GM19328 (cell line): ENCODE data around the gene PVALEF.
"Not testable (repeated sequence)": the region's sequence is repeated elsewhere in the genome, so short reads cannot be mapped to it uniquely, and the experiment has no call there.

Experiments used
- ATAC-seq: cut with Tn5 transposase; IDR thresholded peaks from one replicate; pipeline ENCODE4 v1.9.1; 2021; ENCODE audit warnings: mild to moderate bottlenecking, moderate library complexity; ENCODE audit not compliant: unreplicated experiment

PVALEF gene

DNA sequence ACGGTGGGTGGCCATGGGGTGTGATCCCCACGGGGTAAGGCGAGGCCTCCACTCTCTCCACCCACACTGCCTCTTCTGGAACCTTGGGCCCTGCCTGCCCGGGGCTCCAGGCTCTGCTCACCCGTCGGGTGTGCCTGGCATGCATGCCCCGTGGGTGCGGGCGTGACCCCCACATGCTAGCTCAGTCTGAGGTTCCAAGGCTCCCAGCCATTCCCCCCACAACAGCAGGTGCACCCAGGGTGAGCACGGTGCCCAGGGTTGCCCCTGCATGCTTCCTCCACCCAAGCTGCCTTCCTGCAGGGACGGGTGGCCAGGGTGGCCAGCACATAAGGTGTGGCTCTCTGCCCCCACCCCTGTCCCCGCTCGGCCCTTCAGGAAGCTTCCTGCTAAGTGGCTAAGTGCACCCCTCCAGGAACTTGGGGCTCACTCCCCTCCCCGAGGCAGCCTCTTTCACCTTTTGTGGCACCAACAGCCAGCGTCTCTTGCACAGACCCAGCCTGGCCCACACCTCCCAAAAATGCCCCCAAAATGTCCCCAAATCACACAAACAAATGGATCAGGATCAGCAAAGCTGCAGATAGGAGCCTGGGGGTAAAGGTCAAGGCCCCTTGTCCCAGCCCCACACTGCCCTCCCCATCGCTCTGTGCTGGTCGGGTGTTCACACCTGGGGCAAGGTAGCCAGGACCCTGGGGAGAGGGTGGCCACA lies 21.4 kb upstream of the PVALEF start:
- no peak for ATAC-seq

DNA sequence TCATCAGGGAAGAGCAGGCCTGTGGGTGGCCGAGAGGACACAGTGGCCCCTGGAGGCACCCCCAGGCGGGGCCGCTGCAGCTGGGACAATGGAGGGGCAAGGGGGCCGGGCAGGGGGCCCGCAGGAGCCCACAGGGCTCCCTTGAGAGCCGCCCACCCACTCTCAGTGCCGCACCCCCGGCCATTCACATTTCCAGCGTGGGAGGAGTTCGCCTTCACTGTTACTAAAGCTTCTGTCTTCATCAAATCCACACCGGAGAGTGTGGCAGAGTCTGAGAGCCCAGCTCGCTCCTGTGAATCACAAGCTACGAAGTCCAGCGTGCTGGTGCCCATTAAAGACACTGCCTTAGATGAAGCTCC lies 20.9 kb upstream of the PVALEF start:
- ATAC-seq, result no peak

DNA sequence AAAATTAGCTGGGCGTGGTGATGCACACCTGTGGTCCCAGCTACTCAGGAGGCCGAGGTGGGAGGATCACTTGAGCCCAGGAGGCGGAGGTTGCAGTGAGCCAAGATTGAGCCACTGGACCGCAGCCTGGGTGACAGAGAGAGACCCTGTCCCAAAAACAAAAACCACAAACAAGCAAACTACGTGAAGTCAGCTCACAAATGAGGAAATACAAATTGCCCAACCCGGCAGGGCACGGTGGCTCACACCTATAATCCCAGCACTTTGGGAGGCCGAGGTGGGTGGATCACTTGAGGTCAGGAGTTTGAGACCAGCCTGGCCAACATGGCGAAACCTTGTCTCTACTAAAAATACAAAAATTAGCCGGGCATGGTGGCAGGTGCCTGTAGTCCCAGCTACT lies 19.1 kb upstream of the PVALEF start:
- not testable (repeated sequence) for ATAC-seq

DNA sequence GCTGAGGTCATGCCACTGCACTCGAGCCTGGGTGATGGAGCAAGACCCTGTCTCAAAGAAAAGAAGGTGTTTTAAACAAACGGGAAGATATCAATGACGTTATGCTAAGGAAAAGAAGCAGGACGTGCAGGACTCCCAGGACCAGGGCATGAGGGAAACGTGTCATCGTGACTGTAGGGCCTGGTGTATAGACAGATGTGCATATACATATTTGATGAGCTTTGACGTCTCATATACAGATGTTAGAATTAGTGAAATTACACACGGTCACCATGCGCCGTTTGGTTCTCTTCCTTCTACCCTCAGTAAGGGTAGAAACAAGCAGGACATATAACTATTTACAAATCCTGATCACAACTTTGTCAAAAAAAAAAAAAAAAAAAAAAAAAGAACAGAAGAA lies 17.6 kb upstream of the PVALEF start:
- ATAC-seq, result no peak

DNA sequence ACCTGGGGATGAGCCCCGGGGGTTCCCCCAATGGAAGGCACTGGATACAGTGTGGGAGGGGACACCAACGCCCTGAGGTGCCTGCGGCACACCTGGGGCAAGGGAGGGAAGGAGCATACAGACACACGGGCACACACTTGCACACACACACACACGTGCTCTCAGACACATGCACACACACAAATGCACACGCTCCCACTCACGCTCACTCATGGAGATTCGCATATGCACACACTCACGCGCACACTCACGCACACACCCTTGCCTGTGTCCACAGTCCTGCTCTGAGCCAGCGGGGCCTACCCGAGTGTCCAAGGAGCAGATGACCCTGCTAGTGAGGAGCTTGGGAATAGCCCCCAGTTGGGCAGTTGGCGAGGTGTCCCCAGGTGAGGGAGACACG lies 16.7 kb upstream of the PVALEF start:
- no peak for ATAC-seq

DNA sequence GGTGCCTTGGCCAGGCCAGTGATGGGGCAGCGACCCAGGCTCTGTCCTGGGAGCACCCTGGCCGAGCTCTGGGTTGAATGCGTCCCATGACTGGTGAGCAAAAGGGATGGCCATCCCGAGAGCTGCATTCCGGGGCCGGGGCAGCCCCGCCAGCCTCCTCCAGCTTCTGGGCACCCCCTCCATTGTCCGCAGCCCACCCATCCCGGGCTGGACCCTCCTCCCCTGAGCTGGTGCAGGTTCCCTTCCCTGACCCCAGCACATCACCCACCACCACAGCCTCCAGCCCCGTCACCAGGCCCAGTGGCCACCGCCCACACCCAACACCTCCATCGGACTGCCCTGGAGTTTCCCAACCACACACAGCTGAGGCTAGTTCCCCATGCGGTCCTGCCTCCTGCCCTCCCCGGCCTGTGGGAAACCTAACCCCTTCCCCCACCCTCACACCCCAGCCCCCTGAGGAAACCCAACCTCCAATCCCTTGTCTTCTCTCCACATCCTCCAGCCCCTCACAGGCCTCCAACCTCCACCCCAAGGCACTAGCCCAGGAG lies 16.2 kb upstream of the PVALEF start:
- ATAC-seq, result no peak

DNA sequence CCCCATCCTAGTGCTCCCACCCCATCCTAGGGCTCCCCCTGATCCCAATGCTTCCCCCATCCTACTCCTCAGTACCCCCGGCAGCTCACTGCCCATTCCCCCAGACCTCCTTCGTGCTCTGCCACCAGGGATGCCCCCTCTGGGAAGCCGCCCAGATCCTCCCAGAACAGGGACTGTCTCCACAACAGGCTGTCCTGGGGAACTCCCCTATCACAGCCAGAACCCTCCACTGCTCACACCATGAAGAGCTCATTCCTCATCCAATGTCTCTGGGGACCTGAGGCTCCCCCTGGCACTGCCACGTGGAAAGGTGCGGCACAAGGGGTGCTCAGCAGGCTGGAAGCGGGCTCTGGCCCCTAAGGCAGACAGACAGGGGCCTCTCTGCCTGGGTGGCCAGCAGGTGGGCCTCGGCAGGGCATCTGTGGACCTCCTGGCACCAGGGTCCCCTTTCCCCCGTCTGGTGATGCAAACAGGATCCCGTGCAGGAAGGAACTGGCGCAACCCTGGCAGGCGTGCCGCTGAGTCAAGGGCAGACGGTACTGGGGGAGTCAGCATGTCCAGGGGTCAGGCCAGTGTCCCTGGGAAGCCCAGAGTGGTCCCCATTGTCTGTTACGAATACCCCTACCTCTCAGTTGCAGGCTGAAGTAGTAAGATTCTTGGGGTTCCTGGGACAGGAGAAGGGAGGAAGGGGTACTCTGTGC lies 14.8 kb upstream of the PVALEF start:
- ATAC-seq, result no peak

DNA sequence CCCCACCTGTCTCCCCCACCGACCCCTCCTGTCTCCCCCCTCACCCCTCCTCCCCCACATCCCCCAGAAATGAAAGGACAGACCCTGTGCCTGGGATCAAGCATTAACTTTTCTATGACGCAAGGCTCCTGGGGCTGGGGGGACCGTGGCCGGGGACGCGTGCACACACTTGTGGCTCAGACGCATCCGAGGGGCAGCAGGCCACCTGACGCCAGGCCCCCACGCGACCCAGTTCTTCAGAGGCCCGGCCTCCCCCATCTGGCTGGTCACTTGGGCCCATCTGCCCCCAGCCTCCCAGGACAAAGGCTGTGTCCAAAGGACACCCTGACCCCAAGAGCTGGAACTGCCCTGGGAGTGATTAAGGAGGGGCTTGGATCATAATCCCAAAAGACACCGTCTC lies 14.0 kb upstream of the PVALEF start:
- no peak for ATAC-seq

DNA sequence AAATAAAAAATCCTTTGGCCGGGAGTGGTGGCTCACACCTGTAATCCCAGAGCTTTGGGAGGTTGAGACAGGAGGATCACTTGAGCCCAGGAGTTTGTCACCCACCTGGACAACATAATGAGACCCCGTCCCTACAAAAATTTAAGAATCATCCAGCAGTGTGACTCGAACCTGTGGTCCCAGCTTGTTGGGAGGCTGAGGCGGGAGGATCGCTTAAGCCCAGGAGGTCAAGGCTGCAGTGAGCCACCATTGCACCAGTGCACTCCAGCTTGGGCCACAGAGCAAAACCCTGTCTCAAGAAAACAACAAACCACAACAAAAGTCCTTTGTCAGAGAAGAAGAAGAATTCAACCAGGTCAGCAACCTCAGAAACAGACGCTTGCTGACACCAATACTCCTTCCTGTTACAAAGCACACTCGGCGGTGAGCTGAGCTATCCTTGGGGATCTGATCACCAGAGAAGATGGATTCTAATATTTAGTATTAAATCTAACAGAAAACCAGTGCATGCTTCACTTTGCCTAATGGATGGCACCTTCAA lies 12.9 kb upstream of the PVALEF start:
- no peak for ATAC-seq

DNA sequence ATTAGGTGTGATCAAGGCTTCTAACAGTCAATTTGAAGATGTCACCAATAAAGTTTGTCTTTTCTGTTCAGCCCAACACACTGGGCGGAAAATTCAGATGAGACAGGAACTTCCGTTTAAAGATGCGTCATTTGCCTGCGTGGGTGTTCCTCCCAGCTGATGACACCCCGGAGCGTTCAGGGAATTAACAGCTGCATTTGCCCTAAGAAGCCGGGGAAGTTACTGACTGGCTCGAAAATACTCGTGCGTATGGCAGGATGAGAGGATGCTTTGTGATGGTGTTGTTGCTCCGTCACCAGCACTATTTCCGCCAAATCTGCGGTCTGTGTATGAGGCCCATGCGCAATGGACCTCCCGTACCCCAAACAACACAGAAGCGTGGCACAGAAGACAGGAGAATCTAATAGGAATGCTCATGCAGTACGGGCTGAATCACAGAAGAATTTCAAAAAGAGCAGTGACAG lies 11.9 kb upstream of the PVALEF start:
- ATAC-seq, result no peak

DNA sequence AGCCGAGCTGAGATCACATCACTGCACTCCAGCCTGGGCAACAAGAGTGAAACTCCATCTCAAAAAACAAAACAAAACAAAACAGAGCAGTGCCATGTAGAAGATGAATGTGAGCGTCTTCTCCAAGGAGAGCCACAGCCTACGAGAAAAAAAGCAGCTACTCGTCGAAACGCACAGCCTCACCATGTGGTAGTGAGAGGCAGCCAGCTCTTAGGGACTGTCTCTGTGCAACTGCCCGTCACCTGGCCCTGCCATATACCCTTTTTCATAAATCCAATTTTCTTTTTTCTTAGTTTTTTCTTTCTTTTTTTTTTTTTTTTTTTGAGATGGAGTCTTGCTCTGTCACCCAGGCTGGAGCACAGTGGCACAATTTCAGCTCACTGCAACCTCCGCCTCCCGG lies 11.3 kb upstream of the PVALEF start:
- ATAC-seq, result not testable (repeated sequence)

DNA sequence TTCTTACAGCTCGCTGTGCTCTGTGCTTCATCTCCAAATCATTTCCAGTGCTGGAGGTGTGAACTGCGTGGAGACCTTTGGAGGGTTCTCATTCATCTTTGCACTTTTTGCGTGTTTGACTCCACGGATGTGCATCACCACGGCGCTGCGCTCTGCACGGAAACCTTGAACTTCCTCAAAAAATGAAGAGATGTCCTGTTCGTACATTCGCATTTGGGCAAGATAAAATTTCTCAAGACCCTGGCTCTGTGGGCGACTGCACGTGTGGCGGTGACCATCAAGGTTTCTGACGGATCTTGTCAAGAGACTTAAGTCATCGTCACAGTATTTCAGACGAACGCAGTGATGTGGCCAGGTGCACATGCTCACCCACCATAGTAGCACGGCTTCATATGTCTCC lies 10.3 kb upstream of the PVALEF start:
- no peak for ATAC-seq

DNA sequence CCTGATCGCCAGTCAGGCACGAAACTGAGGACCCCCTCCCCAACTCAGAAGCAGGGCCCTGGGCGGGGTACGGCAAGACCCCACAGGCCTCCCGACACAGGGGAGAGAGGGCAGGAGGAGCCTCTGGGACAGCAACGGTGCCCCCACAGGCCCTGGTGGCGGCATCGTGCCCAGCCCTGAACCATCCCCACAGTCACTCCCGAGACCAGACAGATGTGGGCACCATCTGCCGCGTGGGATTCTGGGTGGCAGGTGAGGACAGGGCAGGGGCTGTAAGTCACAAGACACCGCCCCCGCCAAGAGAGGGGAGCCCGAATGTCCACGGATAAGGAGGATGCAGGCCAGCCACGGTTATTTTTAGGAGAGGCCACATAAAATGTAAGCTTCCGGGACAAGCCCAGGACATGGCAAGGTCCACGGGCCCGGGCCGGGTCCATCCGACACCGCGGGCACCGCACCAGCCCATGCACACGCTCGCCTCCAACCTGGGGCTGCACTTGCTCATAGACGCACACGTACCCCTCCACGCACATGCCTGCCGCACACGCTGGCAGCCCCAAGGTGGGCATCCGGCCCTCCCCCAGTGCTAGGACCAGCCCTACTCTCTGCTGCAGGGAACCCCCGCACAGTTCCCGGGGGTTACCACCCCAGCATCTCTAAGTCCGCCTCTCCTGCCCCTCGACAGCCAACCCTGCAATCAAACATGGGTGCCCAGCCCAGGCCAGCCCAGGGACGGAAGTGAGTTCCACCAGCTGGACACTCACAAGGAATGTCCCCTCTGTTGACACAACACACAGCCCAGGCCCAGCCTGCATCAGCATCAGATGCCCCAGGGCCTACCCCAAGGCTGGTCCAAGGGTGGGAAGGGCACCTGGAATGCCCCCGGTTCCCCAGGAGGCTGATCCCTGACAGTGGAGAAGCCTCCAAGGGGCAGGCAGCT lies 8.2 kb upstream of the PVALEF start:
- no peak for ATAC-seq

DNA sequence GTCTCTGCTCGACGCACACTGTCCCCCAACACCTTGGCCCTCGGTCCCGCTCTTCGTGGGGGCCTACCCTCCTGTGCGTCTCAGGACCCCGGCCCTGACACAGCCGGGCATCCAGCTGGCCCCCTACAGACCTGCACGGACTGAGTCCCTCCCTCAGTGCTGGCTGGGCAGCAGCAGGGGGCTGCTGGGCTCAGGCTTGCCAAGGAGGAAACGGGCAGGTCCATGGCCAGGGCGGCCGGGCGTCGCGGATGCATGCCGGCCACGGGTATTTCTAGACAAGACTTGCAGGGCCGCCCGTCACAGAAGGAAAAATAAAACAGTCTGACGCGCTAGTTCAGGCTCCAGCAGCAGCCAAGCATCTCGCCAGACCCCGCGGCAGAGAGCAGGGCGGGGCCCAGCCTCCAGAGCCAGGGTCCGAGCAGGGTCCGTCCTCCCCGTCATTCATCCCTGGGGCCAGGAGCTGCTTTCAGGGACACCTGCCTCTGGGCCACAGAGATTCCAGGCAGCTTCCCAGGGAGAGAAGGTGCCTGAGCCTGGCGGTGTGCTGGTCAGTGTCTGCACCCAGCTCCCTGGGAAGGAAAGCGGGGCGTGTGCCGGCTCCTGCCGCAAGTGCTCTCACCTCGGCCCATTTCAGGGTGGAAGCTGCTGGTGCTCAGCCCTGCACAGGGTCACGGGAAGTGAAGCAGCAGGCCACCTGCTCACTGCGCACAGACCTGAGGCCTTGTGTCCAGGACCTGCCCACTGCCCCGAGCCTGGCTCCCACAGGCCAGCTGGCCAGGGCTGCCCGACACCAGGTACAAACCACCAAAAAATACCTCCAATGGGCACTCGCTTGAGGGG lies 7.2 kb upstream of the PVALEF start:
- no peak for ATAC-seq

DNA sequence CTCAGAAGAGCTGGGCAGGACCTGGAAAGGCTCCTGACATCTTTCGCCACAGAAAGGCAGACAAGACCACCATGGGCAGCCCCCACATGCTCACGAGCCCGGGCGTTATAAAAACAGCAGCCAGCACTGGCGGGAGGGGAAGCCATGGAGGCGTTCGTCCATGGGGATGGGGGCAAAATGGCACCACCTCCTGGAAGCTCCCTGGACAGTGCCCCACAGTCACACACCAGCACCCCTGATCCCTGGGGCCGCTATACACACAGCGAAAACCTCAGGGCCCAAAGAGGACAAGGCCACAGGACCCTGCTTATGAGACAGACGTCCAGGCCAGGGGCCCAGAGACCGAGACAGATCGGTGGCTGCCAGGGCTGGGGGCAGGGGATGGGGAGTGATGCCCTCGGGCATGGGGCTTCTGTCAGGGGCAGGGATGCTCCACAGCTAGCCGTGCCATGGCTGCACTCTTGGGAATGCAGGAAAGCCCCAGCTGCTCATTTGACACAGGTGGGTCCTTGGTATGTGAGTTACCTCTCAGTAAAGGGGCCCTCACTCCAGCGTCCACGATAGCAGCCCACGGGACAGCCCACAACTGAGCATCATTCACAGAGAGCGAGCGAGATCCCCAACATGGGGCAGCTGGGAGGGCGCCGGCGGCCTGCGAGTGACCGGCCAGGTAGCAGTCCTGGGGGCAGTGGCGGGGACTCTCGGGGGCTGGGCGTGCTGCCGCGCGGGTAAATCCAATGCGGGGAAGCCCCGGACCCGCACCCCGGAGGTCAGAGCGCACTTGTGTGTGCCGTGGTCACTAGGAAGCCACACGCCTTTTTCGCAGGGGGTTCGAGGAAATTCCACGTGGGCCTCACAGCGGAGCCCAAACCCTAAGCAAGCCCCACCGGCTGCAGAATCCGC lies 6.4 kb upstream of the PVALEF start:
- no peak for ATAC-seq

DNA sequence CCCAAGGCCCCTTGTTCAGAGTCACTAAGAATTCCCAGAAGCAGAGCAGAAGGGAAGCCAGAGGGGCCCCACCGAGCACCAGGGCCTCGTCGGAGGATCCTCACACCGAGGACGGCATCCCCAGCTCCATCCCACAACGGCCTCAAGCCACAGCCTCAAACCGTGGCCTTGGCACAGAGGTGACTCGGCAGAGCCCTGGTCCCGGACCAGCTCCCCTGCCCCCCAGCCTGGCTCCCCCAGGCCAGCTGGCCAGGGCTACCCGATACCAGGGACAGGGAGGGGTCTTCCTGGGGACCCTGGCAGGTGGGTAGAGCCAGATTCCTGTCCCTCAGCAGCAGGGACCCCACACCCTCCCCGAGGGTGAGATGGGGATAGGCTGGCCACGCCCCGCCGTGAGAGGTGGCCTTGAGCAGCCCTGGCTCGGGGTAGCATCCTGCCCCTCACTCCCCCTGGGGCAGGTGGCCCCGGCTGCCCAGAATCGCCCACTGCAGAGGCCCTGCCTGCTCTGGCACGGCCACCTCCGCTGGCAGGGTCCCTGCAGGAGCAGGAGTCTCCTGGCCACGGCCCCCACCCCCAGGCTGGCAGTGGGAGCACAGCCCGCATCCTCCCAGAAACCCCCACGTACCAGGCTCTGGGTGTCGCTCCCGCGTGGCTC lies 5.6 kb upstream of the PVALEF start:
- no peak for ATAC-seq

DNA sequence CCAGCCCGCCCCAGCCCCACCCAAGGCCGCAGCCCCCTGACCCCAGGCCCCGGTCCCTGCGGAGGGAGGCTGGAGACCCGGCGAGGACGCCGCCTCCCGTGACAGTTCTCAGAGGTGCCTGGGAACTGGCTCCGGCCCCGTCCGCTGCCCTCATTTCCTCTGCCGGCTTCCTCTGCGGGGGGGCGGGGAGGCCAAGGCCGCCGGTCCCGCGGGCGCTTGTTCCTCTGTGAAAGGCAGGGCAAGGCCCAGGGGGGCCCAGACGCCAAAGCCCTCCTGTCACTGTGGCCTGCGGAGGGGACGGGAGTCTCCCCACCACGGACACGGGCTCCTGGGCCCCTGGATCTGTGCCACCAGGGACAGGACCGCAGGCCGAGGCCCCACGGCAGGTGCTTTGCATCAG lies 5.0 kb upstream of the PVALEF start:
- no peak for ATAC-seq

DNA sequence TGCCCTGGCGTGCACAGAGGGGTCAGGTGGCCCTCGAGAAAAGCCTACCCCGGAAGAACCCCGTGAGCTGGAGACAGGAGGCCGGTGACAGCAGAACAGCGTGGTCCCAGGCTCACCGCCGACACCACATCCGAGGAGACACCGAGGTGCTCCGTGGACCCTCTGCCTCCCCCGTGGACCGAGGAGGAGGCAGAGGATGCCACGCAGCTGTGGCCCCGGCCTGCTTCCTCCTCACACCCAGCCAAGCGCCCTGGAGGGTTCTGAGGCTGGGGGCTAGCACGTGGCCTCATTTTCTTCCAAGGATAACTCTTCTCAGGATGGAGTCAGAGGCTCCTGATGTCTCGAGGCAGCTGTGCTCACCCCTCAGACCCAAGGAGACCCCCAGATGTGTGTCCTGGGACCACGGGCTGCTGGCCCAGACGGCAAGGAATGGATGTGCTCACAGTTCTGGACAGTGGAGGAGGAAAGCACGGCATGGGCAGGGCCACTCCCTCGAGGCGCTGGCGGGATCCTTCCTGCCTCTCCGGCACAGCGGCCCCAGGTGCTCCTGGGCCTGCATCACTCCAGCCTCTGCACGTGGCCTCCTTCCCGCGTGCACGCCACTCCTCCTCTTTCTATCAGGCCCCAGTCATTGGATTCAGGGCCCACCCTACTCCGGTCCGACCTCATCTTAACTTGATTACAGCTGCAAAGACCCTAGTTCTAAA lies 4.4 kb upstream of the PVALEF start:
- no peak for ATAC-seq
